B cell (primary cell): ENCODE results near the gene PSMB3.

Experiments used
- CTCF ChIP-seq: fragments of 200-600 bp; IDR thresholded peaks from one replicate; pipeline ENCODE4 v1.8.0; 2022; ENCODE audit warnings: antibody characterized with exemption, mild to moderate bottlenecking
- EZH2 ChIP-seq: IDR thresholded peaks from 2 replicates; pipeline ENCODE4 v1.6.1; 2012; ENCODE audit warnings: borderline replicate concordance, low read depth, mild to moderate bottlenecking, moderate library complexity, low read length; ENCODE audit not compliant: insufficient read depth, poor library complexity, severe bottlenecking

DNA sequence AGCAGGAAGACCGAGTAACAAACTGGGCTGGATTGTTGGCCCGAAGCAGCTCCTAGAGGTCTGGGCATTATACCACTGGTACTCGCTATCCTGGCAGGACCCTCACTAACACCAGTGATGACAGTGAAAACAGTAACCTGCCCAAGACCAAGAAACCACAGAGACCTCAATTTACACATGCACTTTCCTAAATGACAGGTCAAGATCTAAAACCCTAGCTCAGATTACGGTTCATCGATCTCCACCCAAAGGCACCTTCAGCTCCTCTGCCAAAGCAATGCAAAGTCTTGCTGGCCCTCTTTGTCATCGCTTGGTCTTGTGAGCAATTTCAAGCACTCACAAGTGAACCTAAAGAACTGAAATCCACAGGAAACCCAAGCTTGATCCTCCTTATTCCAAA is 45.3 kb downstream of the PSMB3 start:
- TF ChIP-seq EZH2 (no peak), CTCF (no peak)
